ENCODE results near the gene CYP11A1.

Gene CYP11A1

DNA sequence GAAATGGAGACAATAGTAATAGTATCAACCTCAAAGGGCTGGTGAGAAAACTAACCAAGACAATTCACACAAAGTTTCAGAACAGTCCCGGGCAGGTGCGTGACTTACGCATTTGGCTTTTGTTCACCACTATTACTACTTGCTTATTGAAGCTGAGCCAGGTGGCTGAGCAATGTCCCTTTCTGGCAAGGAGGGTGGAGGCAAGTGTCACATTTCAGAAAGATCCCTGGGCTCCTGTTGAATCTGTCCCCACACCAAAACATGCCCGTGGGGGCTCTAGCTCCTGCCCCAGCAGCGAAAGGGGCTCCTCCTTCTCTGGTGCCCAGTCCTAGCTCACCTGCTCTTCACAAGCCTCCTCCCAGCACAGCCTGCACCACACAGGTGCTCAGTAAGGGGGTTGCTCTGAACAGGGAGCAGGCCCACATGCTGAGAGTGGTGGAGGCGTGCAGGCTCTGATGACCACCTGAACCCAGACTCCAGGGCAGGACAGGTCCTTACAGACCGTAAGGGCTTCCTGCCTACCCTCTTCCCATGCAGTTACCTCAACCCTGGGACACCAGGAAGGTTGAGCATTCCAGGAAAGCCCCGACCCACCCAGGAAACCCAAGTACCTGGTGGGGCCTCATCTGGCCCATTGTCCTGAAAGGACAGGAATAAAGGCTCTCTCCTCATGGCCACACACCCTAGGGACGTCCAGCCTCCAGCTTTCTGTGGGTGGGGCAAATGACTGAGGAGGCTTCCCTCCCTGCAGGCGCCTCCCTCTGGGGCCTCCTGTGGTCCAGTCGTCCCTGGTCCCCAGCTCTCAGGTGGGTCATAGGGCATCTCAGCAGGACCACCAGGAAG, 33.7 kb upstream of the CYP11A1 start:
- TF ChIP-seq, protein P1, sequence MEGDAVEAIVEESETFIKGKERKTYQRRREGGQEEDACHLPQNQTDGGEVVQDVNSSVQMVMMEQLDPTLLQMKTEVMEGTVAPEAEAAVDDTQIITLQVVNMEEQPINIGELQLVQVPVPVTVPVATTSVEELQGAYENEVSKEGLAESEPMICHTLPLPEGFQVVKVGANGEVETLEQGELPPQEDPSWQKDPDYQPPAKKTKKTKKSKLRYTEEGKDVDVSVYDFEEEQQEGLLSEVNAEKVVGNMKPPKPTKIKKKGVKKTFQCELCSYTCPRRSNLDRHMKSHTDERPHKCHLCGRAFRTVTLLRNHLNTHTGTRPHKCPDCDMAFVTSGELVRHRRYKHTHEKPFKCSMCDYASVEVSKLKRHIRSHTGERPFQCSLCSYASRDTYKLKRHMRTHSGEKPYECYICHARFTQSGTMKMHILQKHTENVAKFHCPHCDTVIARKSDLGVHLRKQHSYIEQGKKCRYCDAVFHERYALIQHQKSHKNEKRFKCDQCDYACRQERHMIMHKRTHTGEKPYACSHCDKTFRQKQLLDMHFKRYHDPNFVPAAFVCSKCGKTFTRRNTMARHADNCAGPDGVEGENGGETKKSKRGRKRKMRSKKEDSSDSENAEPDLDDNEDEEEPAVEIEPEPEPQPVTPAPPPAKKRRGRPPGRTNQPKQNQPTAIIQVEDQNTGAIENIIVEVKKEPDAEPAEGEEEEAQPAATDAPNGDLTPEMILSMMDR (IDR thresholded peaks at IDR 0.05; ENCODE audit: low read depth, low read length, missing control alignments): no peak
- peak overlapping the region; percentile 46 for H3K4me3 ChIP-seq (ENCODE audit: low read depth, low read length)
- peak; percentile 83 for DNase-seq (ENCODE audit: low read depth)

DNA sequence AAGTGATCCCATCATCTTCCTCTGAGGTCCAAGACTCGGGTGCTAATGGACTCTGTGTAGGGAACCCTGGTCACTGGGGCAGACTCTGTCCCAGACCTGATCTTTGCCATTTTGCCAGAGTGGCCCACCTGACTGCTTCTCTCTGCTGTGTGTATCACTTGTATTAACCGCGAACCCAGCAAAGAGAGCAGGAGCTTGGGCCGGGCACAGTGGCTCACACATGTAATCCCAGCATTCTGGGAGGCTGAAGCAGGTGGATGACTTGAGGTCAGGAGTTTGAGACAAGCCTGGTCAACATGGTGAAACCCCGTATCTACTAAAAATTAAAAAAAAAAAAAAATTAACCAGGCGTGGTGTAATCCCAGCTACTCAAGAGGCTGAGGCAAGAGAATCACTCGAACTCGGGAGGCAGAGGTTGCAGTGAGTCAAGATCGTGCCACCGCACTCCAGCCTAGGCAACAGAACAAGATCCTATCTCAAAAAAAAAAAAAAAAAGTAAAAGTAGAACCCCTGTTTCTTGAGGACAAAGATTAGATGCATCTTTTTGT, 32.9 kb upstream of the CYP11A1 start:
- H3K4me3 ChIP-seq (ENCODE audit: low read depth, low read length): peak overlapping the region; percentile 46
- TF ChIP-seq, protein P1 (IDR thresholded peaks at IDR 0.05; ENCODE audit: low read depth, low read length, missing control alignments): no peak
- DNase-seq (ENCODE audit: low read depth): no peak

DNA sequence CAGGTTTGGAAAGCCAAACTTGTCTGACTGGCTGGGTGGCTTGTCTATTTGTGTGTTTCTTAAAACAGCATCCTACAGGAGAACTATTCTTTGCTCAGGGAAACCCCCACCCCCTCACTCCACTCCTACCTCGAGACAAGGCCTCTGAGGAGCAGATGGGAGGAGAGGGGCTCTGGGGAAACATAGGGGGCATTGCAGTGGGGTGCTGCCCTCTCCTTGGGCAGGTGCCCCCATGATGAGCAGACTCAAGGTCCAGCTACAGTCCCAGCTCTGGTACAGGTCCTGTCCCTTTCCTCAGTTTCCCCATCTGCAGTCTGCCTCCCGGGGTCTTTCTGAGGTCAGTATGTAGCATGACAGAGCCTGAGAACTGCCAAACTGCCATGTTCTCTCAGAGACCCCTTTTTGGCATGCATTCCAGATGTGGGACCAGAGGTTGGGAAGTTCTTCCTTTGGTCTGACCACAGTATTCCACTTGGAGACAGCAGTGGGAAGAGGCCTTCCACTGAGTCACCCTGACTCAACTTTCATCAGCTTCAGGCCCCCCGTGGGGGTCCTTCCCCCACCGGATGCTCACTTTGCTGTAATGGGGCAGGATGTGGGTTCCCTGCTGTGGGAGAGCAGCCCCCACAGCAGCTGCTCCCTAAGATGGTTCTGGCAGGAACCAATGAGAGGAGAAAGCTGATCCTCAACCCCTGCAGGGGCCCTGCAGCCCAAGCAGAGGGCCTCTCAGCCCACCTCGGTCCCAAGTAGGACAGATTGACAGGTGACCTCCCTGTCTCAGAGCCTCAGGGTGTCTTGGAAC, 32.3 kb upstream of the CYP11A1 start:
- H3K4me3 ChIP-seq (ENCODE audit: low read depth, low read length): peak overlapping the region; percentile 46
- TF ChIP-seq, protein P1 (IDR thresholded peaks at IDR 0.05; ENCODE audit: low read depth, low read length, missing control alignments): no peak
- DNase-seq (ENCODE audit: low read depth): no peak

DNA sequence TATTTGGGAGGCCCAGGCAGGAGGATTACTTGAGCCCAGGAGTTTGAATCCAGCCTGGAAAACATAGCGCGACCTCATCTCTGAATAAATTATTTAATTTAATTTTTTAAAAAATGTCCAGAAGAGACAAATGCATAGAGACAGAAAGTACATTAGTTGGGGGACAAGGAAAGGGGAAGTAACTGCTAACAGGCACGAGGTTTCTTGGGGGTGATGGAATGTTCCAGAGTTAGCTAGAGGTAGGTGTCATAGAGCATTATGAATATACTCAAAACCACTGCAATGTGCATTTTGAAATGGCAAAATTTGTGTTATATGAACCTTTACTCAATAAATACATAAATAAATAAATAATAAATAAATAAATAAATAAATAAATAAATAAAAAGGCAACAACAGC, 31.7 kb upstream of the CYP11A1 start:
- no peak for DNase-seq (ENCODE audit: low read depth)
- TF ChIP-seq, protein P1 (IDR thresholded peaks at IDR 0.05; ENCODE audit: low read depth, low read length, missing control alignments): no peak
- H3K4me3 ChIP-seq (ENCODE audit: low read depth, low read length): no peak overlapping the region

DNA sequence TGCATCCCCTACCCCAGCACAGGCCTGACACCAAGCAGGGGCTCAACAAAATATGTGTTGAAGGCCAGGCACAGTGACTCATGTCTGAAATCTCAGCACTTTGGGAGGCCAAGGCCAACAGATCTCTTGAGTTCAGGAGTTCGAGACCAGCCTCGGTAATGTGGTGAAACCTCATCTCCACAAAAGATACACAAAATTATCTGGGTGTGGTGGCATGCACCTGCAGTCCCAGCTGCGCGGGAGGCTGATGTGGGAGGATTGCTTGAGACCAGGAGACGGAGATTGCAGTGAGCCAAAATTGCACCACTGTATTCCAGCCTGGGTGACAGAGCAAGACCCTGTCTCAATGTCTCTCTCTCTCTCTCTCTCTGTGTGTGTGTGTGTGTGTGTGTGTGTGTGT, 30.7 kb upstream of the CYP11A1 start:
- no peak for DNase-seq (ENCODE audit: low read depth)
- TF ChIP-seq, protein P1 (IDR thresholded peaks at IDR 0.05; ENCODE audit: low read depth, low read length, missing control alignments): no peak
- no peak overlapping the region for H3K4me3 ChIP-seq (ENCODE audit: low read depth, low read length)

DNA sequence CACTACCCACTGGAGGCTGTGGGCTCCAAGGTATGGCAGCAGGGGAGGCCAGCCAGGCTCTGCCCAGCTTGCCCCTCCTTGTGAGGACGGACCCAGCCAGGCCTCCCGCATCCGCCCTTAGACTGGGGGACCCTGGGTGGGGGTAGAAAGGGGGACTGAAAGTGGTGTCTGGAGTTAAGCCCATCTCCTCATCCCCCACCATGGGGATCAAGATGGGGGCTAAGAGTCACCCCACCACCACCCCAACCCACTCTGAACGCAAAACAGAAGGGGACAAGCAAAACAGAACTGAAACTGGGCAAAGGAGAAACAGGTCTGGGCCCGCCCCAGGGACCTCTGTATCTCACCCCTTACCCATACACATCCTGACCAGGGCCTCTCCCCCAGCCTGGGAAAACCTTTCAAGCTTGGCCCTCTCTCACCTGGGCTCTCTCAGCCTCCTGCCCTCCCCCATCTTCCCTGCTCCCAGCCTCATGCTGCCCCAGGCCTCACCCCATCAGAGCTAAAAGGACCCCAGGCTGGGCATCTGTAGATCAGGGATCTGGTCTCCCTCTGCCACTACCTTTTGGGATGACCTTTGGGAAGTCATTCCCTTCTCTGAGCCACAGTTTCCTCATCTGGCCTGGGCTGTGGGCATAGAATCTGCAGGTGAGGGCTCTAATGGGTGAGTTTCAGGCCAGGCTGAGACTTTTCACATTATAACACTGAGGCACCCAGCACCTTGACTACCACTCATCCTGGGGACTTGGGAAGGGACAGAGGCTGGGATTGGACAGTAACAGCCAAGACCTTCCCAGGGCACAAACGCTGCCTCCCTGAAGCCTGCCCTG, 30.0 kb upstream of the CYP11A1 start:
- TF ChIP-seq, protein P1 (IDR thresholded peaks at IDR 0.05; ENCODE audit: low read depth, low read length, missing control alignments): no peak
- DNase-seq (ENCODE audit: low read depth): no peak
- peak overlapping the region; percentile 33; the same call in 1 of the 2 replicates for H3K4me3 ChIP-seq (ENCODE audit: low read depth, low read length)
